Measurements from ENCODE around the gene CYBA.

The CYBA gene

DNA sequence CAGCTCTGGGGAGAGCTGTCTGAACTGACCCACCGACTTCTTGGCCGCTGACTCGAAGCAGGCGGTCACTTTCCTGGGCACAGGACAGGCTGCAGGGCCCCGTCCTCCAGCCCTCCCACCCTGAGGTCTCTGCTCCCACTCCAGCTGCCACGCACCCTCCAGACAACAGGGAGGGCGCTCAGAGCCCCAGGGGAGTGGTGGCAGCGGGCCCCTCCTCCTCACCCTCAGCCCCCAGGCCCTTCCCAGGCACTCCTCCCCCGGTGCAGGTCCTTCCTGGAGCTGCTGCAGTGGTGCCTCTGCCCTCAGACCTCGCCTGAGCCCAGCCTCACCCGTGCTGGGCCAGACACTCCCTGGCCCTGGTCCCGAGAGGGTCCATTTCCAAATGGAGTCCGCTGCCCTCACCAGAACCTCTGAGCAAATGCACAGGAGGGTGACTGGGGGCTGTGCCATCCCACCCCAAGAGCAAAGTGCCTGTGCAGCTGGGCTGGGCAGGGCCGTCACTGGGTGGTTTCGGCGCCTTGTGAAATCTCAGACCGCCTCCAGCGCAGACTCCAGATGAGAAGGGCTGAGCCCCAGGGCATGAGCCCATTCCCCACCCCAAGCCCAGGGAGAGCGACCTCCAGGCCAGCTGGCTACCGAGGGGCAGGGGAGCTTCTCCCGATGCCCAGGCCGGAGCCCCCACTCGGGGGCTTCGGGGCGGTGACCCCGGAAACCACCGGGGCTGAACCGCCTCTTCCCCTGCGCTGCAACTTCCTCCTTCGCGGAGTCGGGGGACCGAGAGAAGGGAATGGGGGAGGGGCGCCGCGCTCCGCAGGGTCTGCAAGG, 717 bp downstream of the CYBA start:
- Mint-ChIP-seq H3K27me3 (no peaks in the 10 kb centered on the region), H3K4me1 (peaks cover 15% of the 10 kb centered on the region), H3K9me3 (no peaks in the 10 kb centered on the region), H3K36me3 (peaks cover 13% of the 10 kb centered on the region), H3K4me3 (peak overlapping the region; percentile 95), H3K27ac (peak overlapping the region; percentile 98)
- ATAC-seq (ENCODE audit: low read depth), result peak; percentile 27
- DNase-seq (ENCODE audit: low spot score in 2 of 2), result peak; percentile 60 to 71

DNA sequence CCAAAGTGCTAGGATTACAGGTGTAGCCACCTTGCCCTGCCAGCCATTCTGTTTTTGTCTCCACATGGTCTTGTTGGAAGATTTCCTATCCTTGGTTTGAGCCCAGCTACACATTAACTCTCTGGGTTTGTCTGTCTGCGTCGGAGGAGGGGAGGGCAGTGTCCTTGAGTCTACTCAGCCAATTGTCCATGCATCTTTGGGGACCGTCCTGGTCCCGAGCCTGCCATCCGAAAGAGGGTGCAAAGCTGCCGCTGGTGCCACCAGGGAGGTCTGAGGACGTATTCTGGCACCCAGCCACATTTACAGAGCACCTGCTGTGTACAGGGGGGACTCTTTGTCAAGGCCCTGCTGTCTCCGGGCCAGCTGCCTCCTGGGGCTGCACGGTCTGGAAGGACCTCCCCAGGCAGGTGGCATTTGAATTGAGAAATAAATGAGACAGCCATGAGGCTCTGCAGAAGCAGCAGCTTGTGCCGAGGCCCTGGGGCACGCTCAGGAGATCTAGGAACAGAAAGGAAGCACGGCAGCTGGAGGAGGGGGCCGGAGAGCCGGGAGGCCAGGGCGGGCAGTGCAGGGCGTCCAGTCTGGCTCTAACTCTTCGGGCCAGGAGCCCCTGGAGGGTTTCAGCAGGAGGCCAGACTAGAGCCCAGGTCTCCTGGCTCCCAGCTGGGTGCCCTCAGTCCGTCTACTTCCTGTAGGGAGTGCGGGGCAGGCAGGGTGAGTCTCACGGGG, 1.5 kb downstream of the CYBA start:
- H3K27ac Mint-ChIP-seq, result peak overlapping the region; percentile 85
- H3K27me3 Mint-ChIP-seq, result no peaks in the 10 kb centered on the region
- H3K36me3 Mint-ChIP-seq, result peaks cover 15% of the 10 kb centered on the region
- H3K9me3 Mint-ChIP-seq, result no peaks in the 10 kb centered on the region
- DNase-seq (ENCODE audit: low spot score in 2 of 2) (no peak), ATAC-seq (ENCODE audit: low read depth) (no peak)
- peaks cover 23% of the 10 kb centered on the region for H3K4me1 Mint-ChIP-seq
- peak overlapping the region; percentile 95 for H3K4me3 Mint-ChIP-seq

DNA sequence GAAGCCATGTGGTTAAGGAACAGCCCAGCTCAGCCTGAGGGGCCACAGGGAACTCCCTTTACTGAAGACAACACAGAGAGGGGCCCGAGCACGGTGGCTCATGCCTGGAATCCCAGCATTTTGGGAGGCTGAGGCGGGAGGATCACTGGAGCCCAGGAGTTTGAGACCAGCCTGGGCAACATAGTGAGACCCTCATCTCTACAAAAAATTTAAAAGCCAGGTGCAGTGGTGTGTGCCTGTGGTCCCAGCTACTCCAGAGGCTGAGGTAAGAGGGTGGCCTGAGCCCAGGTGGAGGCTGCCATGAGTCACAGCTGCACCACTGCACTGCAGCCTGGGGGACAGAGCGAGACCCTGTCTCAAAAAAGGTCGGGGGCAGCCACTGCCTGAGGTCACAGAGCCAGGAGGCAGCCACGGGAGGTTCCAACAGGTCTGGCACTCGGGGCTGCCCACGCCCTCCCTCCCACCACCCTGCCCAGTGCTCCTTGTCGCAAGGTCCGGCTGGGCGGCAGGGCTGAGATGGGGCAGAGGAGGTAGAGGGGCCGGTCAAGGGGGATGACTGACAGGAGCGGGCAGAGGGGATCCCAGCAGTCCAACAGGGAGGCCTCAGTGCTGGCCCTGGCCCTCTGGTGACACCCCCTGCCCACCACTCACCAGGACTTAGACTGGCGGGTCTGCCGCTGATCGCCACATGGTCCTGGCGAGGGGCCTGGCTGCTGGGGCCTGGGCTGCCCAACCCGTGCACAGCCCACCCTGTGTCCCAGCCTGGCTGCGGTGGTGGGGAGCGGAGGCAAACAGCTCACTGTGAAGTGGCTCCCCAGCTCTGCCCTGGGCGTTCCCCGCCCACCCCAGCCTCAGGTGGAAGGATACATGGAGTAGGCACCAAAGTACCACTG, 3.4 kb downstream of the CYBA start:
- no peaks in the 10 kb centered on the region for H3K9me3 Mint-ChIP-seq
- ATAC-seq (ENCODE audit: low read depth), result no peak
- no peak overlapping the region for H3K27ac Mint-ChIP-seq
- peaks cover 15% of the 10 kb centered on the region for H3K36me3 Mint-ChIP-seq
- H3K27me3 Mint-ChIP-seq, result no peaks in the 10 kb centered on the region
- peak overlapping the region; percentile 95 for H3K4me3 Mint-ChIP-seq
- DNase-seq (ENCODE audit: low spot score in 2 of 2), result peak in 1 of 2 donors; percentile 10
- H3K4me1 Mint-ChIP-seq, result peaks cover 30% of the 10 kb centered on the region

DNA sequence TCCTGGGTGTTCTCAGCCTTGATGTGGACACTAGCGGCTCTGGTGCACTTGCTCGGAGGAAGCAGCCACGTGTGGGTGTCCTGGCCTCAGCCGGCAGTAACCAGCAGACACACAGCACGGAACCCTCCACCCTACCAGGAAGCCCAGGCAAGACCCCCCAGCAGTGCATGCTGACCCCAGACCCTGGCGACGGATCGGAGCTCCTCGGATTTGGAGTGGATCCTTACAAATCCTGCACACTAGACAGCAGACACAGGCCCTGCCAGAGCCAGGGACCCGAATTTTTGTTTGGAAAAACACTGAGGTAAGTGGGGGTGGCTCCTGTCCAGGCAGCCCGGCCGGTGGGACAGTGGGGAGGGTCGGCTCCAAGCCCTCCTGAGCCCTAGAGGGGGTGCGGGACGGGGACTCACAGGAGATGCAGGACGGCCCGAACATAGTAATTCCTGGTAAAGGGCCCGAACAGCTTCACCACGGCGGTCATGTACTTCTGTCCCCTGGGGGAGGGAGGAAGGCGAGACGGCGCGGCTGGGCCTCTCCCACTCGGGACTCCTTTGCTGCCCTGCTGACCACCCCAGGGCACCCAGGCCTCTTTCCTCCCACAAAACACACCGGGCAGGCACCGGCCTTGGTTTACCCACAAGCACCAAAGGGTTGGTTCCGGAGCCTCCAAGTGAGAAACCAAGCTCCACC, 4.4 kb downstream of the CYBA start:
- Mint-ChIP-seq H3K27me3 (no peaks in the 10 kb centered on the region), H3K36me3 (peaks cover 22% of the 10 kb centered on the region), H3K4me3 (peak overlapping the region; percentile 11), H3K4me1 (peaks cover 37% of the 10 kb centered on the region), H3K27ac (no peak overlapping the region), H3K9me3 (no peaks in the 10 kb centered on the region)
- no peak for ATAC-seq (ENCODE audit: low read depth)
- peak in 1 of 2 donors; percentile 10 for DNase-seq (ENCODE audit: low spot score in 2 of 2)

DNA sequence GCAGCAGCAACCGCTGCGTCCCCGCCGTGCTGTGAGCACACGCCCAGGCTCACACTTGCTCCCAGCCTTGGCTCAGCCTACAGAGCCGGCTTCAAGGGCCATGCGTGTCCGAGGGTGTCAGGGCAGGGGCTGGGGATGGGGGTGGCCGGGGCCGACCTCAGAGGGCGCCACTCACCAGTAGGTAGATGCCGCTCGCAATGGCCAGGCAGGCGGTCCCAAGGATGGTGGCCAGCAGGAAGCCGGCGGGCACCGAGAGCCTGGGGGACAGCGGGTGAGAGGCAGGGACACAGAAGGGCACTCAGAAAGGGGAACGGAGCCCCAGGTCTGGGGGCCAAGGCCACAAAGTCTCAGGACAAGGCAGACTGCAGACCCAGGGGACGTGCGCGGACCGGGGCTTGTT, 4.9 kb downstream of the CYBA start:
- H3K9me3 Mint-ChIP-seq, result no peaks in the 10 kb centered on the region
- H3K36me3 Mint-ChIP-seq, result peaks cover 22% of the 10 kb centered on the region
- no peak overlapping the region for H3K27ac Mint-ChIP-seq
- no peak overlapping the region for H3K4me3 Mint-ChIP-seq
- H3K27me3 Mint-ChIP-seq, result no peaks in the 10 kb centered on the region
- DNase-seq (ENCODE audit: low spot score in 2 of 2), result no peak
- peaks cover 35% of the 10 kb centered on the region for H3K4me1 Mint-ChIP-seq
- ATAC-seq (ENCODE audit: low read depth), result no peak

DNA sequence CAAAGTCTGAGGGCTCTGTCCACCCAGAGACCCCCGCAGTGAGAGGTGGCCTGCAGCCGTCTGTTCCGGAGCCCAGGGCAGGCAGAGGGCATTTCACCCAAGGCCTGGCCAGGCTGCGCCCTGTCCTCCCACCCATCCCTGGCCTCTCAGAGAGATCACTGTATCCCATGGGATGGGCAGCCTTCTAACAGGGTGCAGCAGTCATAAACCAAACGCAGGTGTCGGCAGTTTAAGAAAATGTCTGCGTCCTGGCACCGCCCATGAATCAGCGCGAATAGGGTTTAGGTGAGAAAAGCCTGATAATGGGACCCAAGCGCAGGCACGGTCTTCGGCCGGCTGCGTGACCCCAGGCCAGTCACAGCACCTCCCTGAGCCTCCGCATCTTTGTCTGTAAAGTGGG, 5.4 kb downstream of the CYBA start:
- Mint-ChIP-seq H3K4me3 (no peak overlapping the region), H3K4me1 (peaks cover 38% of the 10 kb centered on the region), H3K27me3 (no peaks in the 10 kb centered on the region), H3K9me3 (no peaks in the 10 kb centered on the region), H3K36me3 (peaks cover 22% of the 10 kb centered on the region), H3K27ac (no peak overlapping the region)
- DNase-seq (ENCODE audit: low spot score in 2 of 2) (no peak), ATAC-seq (ENCODE audit: low read depth) (no peak)

DNA sequence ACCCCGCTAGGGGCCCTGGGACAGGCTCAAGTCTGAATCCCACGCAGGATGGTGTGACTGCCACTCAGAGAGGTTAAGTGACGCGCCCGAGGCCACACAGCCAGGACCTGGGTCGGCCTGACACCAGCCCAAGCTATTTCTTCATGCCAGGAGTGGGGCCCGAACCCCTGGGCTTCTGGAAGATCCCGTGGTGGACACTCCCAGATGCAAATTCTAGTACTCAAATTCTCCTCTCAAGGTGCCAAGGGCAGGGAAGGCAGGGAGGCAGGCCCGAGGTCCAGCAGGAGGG, 7.3 kb downstream of the CYBA start:
- no peak overlapping the region for H3K27ac Mint-ChIP-seq
- DNase-seq (ENCODE audit: low spot score in 2 of 2) (no peak), ATAC-seq (ENCODE audit: low read depth) (no peak)
- H3K4me3 Mint-ChIP-seq, result no peak overlapping the region
- H3K27me3 Mint-ChIP-seq, result no peaks in the 10 kb centered on the region
- H3K36me3 Mint-ChIP-seq, result peaks cover 17% of the 10 kb centered on the region
- H3K9me3 Mint-ChIP-seq, result no peaks in the 10 kb centered on the region
- H3K4me1 Mint-ChIP-seq, result peaks cover 42% of the 10 kb centered on the region

DNA sequence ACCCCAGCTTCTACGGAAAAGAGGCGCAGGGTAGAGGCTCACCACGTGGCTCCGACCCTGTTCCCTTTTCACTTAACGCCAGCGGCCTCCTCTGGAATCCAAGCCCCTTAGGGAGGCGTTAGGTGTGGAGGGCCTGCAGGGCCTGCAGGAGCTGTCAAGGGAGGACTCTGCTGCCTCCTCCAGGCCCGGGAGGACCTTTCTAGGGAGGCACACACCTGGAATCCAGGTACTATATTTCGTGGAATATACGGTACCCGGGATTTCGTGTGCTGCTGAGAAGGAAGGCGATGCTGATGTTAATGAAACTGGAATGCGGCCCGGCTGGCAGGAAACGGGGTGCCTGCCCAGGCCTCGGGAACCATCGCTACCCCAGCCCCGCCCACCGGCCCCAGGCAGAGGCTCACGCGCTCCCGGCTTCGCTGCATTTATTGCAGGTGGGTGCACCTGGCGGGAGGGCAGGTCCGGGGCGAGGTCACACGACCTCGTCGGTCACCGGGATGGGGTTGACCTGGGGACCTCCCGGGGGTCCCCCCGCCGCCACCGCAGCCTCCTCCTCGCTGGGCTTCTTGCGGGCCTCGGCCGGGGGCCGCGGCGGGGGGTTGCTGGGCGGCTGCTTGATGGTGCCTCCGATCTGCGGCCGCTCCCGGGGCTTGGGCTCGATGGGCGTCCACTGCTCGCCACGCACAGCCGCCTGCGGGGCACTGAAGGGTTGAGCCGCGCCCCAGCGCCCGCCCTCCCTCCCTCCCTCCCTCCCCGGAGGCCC, 7.8 kb downstream of the CYBA start:
- Mint-ChIP-seq H3K4me1 (peaks cover 47% of the 10 kb centered on the region), H3K9me3 (no peaks in the 10 kb centered on the region), H3K36me3 (peaks cover 17% of the 10 kb centered on the region), H3K27ac (peak overlapping the region; percentile 55), H3K27me3 (no peaks in the 10 kb centered on the region), H3K4me3 (peak overlapping the region; percentile 32)
- ATAC-seq (ENCODE audit: low read depth) (no peak), DNase-seq (ENCODE audit: low spot score in 2 of 2) (no peak)

DNA sequence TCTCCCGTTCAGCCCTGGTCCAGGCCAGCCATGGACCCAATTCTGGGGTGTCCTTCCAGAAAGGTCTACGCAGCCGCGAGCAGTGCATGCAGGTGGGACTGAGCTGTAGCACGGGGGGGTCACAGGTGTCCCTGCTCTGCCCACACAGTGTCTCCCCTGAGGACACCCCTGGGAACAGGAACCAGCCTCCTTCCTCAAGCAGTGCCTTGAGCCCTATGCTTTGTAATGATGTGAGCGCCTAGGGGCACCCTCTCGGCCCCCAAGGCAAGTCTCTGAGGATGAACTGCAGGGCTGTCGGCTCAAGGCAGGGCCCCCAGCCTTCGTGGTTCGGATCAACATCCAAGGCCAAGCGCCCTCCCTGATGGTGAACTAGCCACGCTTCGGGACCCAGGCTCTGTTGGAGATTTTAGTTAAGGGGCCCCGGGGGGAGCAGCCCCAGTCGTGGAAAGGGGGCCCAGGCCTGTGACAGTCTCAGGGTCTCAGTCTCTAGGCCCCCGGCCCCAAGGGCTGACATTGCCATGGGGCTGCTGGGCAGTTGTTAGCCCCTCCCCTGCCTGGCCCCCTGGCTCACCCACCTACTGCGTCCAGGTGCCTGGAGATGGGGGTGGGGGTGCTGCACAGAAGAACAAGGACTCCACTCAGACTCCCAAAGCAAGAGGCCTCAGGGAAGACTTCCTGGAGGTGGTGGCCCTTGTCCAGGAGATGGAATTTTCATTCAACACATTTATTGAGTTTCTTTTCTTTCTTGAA, 10.2 kb downstream of the CYBA start:
- Mint-ChIP-seq H3K36me3 (peaks cover 20% of the 10 kb centered on the region), H3K27me3 (no peaks in the 10 kb centered on the region), H3K9me3 (no peaks in the 10 kb centered on the region), H3K27ac (peak overlapping the region; percentile 29), H3K4me1 (peaks cover 53% of the 10 kb centered on the region), H3K4me3 (peak overlapping the region; percentile 55)
- ATAC-seq (ENCODE audit: low read depth) (peak; percentile 31), DNase-seq (ENCODE audit: low spot score in 2 of 2) (no peak)

DNA sequence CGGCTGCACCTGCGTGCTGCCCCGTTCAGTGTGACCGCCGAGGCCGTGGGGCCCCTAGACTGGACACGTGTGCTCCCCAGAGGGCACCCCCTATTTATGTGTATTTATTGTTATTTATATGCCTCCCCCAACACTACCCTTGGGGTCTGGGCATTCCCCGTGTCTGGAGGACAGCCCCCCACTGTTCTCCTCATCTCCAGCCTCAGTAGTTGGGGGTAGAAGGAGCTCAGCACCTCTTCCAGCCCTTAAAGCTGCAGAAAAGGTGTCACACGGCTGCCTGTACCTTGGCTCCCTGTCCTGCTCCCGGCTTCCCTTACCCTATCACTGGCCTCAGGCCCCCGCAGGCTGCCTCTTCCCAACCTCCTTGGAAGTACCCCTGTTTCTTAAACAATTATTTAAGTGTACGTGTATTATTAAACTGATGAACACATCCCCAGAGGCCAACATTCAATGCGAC, 10.8 kb downstream of the CYBA start:
- Mint-ChIP-seq H3K36me3 (peaks cover 18% of the 10 kb centered on the region), H3K4me3 (peak overlapping the region; percentile 55), H3K27me3 (no peaks in the 10 kb centered on the region), H3K27ac (peak overlapping the region; percentile 29), H3K9me3 (no peaks in the 10 kb centered on the region), H3K4me1 (peaks cover 53% of the 10 kb centered on the region)
- ATAC-seq (ENCODE audit: low read depth) (no peak), DNase-seq (ENCODE audit: low spot score in 2 of 2) (no peak)

DNA sequence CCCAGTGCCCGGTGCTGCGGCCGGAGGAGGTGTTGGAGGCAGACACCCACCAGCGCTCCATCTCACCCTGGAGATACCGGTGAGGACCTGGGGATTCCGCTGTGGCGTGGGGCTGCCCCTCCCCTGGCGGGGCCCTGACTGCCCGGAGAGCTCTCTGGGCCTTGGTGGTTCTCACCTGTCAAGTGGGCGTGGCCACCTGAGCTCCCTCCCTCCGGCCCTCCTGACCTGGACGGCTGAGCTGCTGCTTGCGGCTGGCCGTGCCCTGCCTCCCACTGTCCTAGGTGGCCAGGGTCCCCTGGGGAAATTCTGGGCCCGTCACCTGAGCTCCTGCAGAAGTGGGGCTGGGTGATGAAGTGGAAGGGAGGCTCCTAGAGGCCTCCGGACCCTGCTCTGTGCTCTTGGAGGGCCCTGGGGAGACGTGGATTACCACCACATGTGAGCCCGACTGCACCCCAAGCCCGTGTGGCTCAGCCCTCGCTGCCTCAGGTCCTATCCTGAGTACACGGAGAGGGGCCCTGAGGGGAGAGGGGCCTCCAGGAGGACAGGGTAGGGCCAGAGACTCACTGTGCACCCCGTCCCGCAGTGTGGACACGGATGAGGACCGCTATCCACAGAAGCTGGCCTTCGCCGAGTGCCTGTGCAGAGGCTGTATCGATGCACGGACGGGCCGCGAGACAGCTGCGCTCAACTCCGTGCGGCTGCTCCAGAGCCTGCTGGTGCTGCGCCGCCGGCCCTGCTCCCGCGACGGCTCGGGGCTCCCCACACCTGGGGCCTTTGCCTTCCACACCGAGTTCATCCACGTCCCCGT, 11.4 kb downstream of the CYBA start:
- Mint-ChIP-seq H3K4me3 (peak overlapping the region; percentile 55), H3K27me3 (no peaks in the 10 kb centered on the region), H3K27ac (peak overlapping the region; percentile 29), H3K4me1 (peaks cover 46% of the 10 kb centered on the region), H3K36me3 (peaks cover 13% of the 10 kb centered on the region), H3K9me3 (no peaks in the 10 kb centered on the region)
- peak in 1 of 2 donors; percentile 49 for DNase-seq (ENCODE audit: low spot score in 2 of 2)
- ATAC-seq (ENCODE audit: low read depth), result peak; percentile 15
